HepG2 (cell line): ENCODE measurements around the gene ACSL1. TPM values are rescaled to one million over a fixed set of nuclear protein-coding genes. Genes with fewer than 3 reads are reported as not detected.

ENCODE experiments used
- ATAC-seq: fragments of 200-7000 bp; cut with Tn5 transposase; 3 replicates; pipeline ENCODE4 v1.9.1; 2020; ENCODE audit warnings: mild to moderate bottlenecking, moderate library complexity
- BruUV-seq: library from RNA; stranded (reverse); fragments of 400-500 nt; replicated peaks from 2 replicates; lab custom pipeline; 2021; lab: Mats Ljungman, UMichigan
- CTCF ChIA-PET: fragments of 300-600 bp; formaldehyde crosslinking; extraction: SDS; loops from one replicate; lab custom pipeline; 2021; ENCODE audit warnings: low total read pairs, inconsistent platforms, low intra/inter-chr PET ratio; lab: Yijun Ruan, JAX
- POLR2A ChIA-PET: fragments of 350-600 bp; sonication (Branson Sonifier 250); formaldehyde crosslinking; loops from one replicate; lab custom pipeline; 2020; ENCODE audit warnings: antibody characterized with exemption, inconsistent platforms; lab: Yijun Ruan, JAX
- DNase-seq: peaks from one replicate; pipeline ENCODE4 v3.0.0-alpha.2; 2015; ENCODE audit warnings: low spot score
- FAIRE-seq: peaks from 3 replicates; lab custom pipeline; 2011; peaks lifted over from hg19 to GRCh38; lab: Jason Lieb, UNC
- H2AFZ ChIP-seq: one replicate; pipeline ENCODE4 v1.6.1; 2011; ENCODE audit warnings: low read length, inconsistent platforms
- H3K27ac ChIP-seq: fragments of 300-600 bp; 3 replicates; pipeline ENCODE4 v1.8.0; 2011; ENCODE audit warnings: mixed run types, mild to moderate bottlenecking, mixed read lengths, low read length, inconsistent platforms; ENCODE audit not compliant: insufficient read depth; ENCODE audit errors: extremely low read length
- H3K27me3 ChIP-seq, 2 experiments: fragments of 200-600 bp in 1 of 2; 2 replicates in 1 of 2; 3 replicates in 1 of 2; pipeline versions ENCODE4 v1.6.0 to v1.8.0; 2011; ENCODE audit warnings: low read length in 2 of 2, mild to moderate bottlenecking in 2 of 2, moderate library complexity in 2 of 2, inconsistent platforms in 1 of 2; ENCODE audit not compliant: insufficient read depth in 2 of 2, control insufficient read depth in 1 of 2
- H3K36me3 ChIP-seq, 2 experiments: fragments of 200-600 bp in 1 of 2; replicated peaks in 1 of 2; 2 replicates in 1 of 2; 3 replicates in 1 of 2; pipeline versions ENCODE4 v1.5.1 to v1.8.0; 2011; ENCODE audit warnings: low read length in 2 of 2, inconsistent platforms in 1 of 2; ENCODE audit not compliant: insufficient read depth in 2 of 2, control insufficient read depth in 1 of 2
- H3K4me1 ChIP-seq: 2 replicates; pipeline ENCODE4 v1.5.1; 2012; ENCODE audit warnings: low read length, inconsistent platforms; ENCODE audit not compliant: insufficient read depth
- H3K4me2 ChIP-seq: 2 replicates; pipeline ENCODE4 v1.6.0; 2011; ENCODE audit warnings: low read depth, low read length, inconsistent platforms
- H3K4me3 ChIP-seq, 3 experiments: fragments of 200-600 bp in 1 of 3; sonication (generic), shearing (Covaris generic) in 1 of 3; replicated peaks in 1 of 3; 2 replicates each; pipeline ENCODE4 v1.5.1; 2011 to 2016; ENCODE audit warnings: low read length in 3 of 3, inconsistent platforms in 2 of 3, low read depth in 2 of 3, mild to moderate bottlenecking in 2 of 3, control low read depth in 1 of 3, mixed read lengths in 1 of 3; ENCODE audit not compliant: insufficient read depth in 1 of 3
- H3K79me2 ChIP-seq: one replicate; pipeline ENCODE4 v1.6.1; 2011; ENCODE audit warnings: low read length, inconsistent platforms; ENCODE audit not compliant: insufficient read depth
- H3K9ac ChIP-seq: 2 replicates; pipeline ENCODE4 v1.6.0; 2011; ENCODE audit warnings: mild to moderate bottlenecking, low read depth, low read length, inconsistent platforms; ENCODE audit not compliant: insufficient read depth
- H3K9me3 ChIP-seq: 2 replicates; pipeline ENCODE4 v1.5.1; 2012; ENCODE audit warnings: mild to moderate bottlenecking, low read length
- H4K20me1 ChIP-seq: 2 replicates; pipeline ENCODE4 v1.6.0; 2011; ENCODE audit warnings: inconsistent platforms, mild to moderate bottlenecking, low read length, moderate library complexity; ENCODE audit not compliant: insufficient read depth
- ARID3A ChIP-seq: IDR thresholded peaks from 2 replicates; pipeline ENCODE4 v1.6.1; 2012; ENCODE audit warnings: low read depth, low read length, improper control_type of control experiment
- CENPX ChIP-seq: sonication (generic); formaldehyde crosslinking; IDR thresholded peaks from 2 replicates; pipeline ENCODE4 v1.9.0; 2021; ENCODE audit warnings: mild to moderate bottlenecking, missing genetic modification reagents, moderate library complexity
- E2F1 ChIP-seq: sonication (generic); formaldehyde crosslinking; IDR thresholded peaks from 2 replicates; pipeline ENCODE4 v1.5.0; 2020; ENCODE audit warnings: missing genetic modification reagents
- HDAC2 ChIP-seq: sonication (generic); formaldehyde crosslinking; IDR thresholded peaks from 2 replicates; pipeline ENCODE4 v1.4.0; 2020; ENCODE audit warnings: missing genetic modification reagents
- PAF1 ChIP-seq: IDR thresholded peaks from 2 replicates; pipeline ENCODE4 v1.6.1; 2016; ENCODE audit warnings: missing genetic modification reagents, missing compliant biosample characterization
- RNF219 ChIP-seq: sonication (generic); formaldehyde crosslinking; IDR thresholded peaks from 2 replicates; pipeline ENCODE4 v1.5.0; 2020; ENCODE audit warnings: mild to moderate bottlenecking, missing genetic modification reagents
- TFDP2 ChIP-seq: sonication (generic); formaldehyde crosslinking; IDR thresholded peaks from 2 replicates; pipeline ENCODE4 v1.4.0; 2020; ENCODE audit warnings: missing genetic modification reagents
- ZBTB34 ChIP-seq: sonication (generic); formaldehyde crosslinking; IDR thresholded peaks from 2 replicates; pipeline ENCODE4 v1.8.0; 2022; ENCODE audit warnings: mild to moderate bottlenecking, missing genetic modification reagents
- ZFP90 ChIP-seq: sonication (generic); formaldehyde crosslinking; IDR thresholded peaks from 2 replicates; pipeline ENCODE4 v1.8.0; 2022; ENCODE audit warnings: missing genetic modification reagents, mild to moderate bottlenecking, inconsistent platforms, borderline replicate concordance
- ZNF468 ChIP-seq: sonication (generic); formaldehyde crosslinking; IDR thresholded peaks from 2 replicates; pipeline ENCODE4 v1.8.0; 2022; ENCODE audit warnings: mild to moderate bottlenecking, moderate library complexity, missing genetic modification reagents
- ZNF639 ChIP-seq: conservative IDR thresholded peaks from 2 replicates; pipeline ENCODE4 v1.6.1; 2018; ENCODE audit warnings: missing genetic modification reagents
- ZNF800 ChIP-seq: sonication (generic); formaldehyde crosslinking; IDR thresholded peaks from 2 replicates; pipeline ENCODE4 v1.4.0; 2020; ENCODE audit warnings: missing genetic modification reagents
- ZSCAN29 ChIP-seq: sonication (generic); formaldehyde crosslinking; conservative IDR thresholded peaks from 2 replicates; pipeline ENCODE4 v1.4.0; 2020; ENCODE audit warnings: mild to moderate bottlenecking, missing genetic modification reagents
- WGBS: methylation state at CpG from one replicate; pipeline ENCODE4 v1.1.6; 2017; ENCODE audit warnings: low lambda C conversion rate; 5-methylcytosine and 5-hydroxymethylcytosine counted together
- in situ Hi-C: cut with HindIII; loops from 2 replicates; pipeline ENCODE4 v1.10.0; 2017; ENCODE audit warnings: low pct_unique_long_range_greater_than_20kb; ENCODE audit not compliant: extremely low pct_ligation_motif_present
- intact Hi-C: fragments of 100-400 bp; cut with micrococcal nuclease; formaldehyde crosslinking; loops from one replicate; pipeline ENCODE4 v1.10.0; 2022; ENCODE audit not compliant: unreplicated experiment
- polyA plus RNA-seq, 8 experiments: library from polyadenylated mRNA; depleted of rRNA in 3 of 8; stranded (reverse) in 7 of 8; unstranded in 1 of 8; fragments of >200 nt; fragmentation: Illumina TruSeq in 4 of 8; extraction: Trizol in 4 of 8; gene quantifications; 2 replicates each; pipeline versions ENCODE4 v1.2.1 to v1.2.3, GENCODE V29; 2011 to 2016; ENCODE audit warnings: low read depth in 4 of 8, missing spikeins in 1 of 8, mixed read lengths in 1 of 8; ENCODE audit not compliant: insufficient read depth in 1 of 8
- total RNA-seq, 5 experiments: library from RNA; depleted of rRNA; stranded (reverse); fragments of >200 nt; fragmentation: Illumina TruSeq; extraction: Trizol; gene quantifications; 2 replicates each; pipeline ENCODE4 v1.2.3, GENCODE V29; 2016; ENCODE audit warnings: low read depth in 1 of 5

Gene ACSL1
- total and polyA plus RNA-seq, 2 of the 13 experiments (the other 11 are each of a cell fraction or from before 2014, with no cell fraction given) = 10.0 to 29.8 TPM

GRCh38 chr4:184748251-184748652 is 77.5 kb downstream of the ACSL1 start:
- no peaks in the 10 kb centered on the region for H3K27me3 ChIP-seq
- WGBS = 86% methylated on average over 7 of the region's 8 CpGs
- intact Hi-C loops = loop anchor here (5.0 to 10.0 kb wide), 3 partner anchors 64 to 1287 kb away; no protein-coding TSS in a partner anchor
- CTCF ChIA-PET = no interaction called here
- POLR2A ChIA-PET = no interaction called here
- in situ Hi-C loops = loop anchor here (5.0 to 10.0 kb wide), 2 partner anchors 77 to 234 kb away; partner anchors contain the start of gene ACSL1
- ATAC-seq = no peak
- no peaks in the 10 kb centered on the region for H4K20me1 ChIP-seq
- no peak overlapping the region for H3K4me2 ChIP-seq
- H2AFZ ChIP-seq = no peak overlapping the region
- no peak overlapping the region for H3K4me3 ChIP-seq
- no peak overlapping the region for H3K9ac ChIP-seq
- BruUV-seq = no TSS peak
- no peaks in the 10 kb centered on the region for H3K9me3 ChIP-seq
- FAIRE-seq = no peak
- no peaks in the 10 kb centered on the region for H3K79me2 ChIP-seq
- no peak for DNase-seq
- no peaks in the 10 kb centered on the region for H3K36me3 ChIP-seq
- H3K27ac ChIP-seq = no peak overlapping the region
- H3K4me1 ChIP-seq = peaks cover 43% of the 10 kb centered on the region
- TF ChIP-seq RNF219 (CRISPR knock-in tag) (no peak), E2F1 (no peak), HDAC2 (CRISPR knock-in tag) (no peak), ZNF800 (CRISPR knock-in tag) (no peak), ZFP90 (CRISPR knock-in tag) (no peak), PAF1 (CRISPR knock-in tag) (no peak), ZNF639 (CRISPR knock-in tag) (no peak), CENPX (no peak), ZNF468 (CRISPR knock-in tag) (no peak), ZSCAN29 (CRISPR knock-in tag) (no peak), TFDP2 (CRISPR knock-in tag) (no peak), ZBTB34 (CRISPR knock-in tag) (no peak), ARID3A (no peak)
